ENCODE measurements around the gene B4GALT6. TPM values are rescaled to one million over a fixed set of nuclear protein-coding genes. Genes with fewer than 3 reads are reported as not detected.
"Not testable (repeated sequence)": the region's sequence is repeated elsewhere in the genome, so short reads cannot be mapped to it uniquely, and the experiment has no call there.

The B4GALT6 gene
- 2.4 TPM for polyA plus RNA-seq (2013, experiment 1 of 2; ENCODE audit: insufficient read length)
- polyA plus RNA-seq (2013, experiment 2 of 2; ENCODE audit: insufficient read length): 3.5 TPM

- peak; percentile 14 for DNase-seq
Observed at GRCh38 chr18:31684279-31685096, at the start of gene B4GALT6. Gene B4GALT6 (minus strand): TSS chr18:31684581. CDS start chr18:31684426, 155 bp downstream.

- DNase-seq: no peak
Observed at GRCh38 chr18:31731628-31732027, 47.2 kb upstream of the B4GALT6 start.

GRCh38 chr18:31729196-31729595 lies 44.8 kb upstream of the B4GALT6 start:
- not testable (repeated sequence) for DNase-seq

GRCh38 chr18:31723990-31724711 lies 39.8 kb upstream of the B4GALT6 start:
- no peak for DNase-seq

- DNase-seq: no peak
Observed at GRCh38 chr18:31723639-31723989, 39.2 kb upstream of the B4GALT6 start.

GRCh38 chr18:31722369-31722957 lies 38.1 kb upstream of the B4GALT6 start:
- peak; percentile 70 for DNase-seq

- DNase-seq: no peak
Observed at GRCh38 chr18:31721601-31722000, 37.2 kb upstream of the B4GALT6 start.

- DNase-seq: no peak
Observed at GRCh38 chr18:31720867-31721266, 36.5 kb upstream of the B4GALT6 start.

GRCh38 chr18:31719363-31720006 lies 35.1 kb upstream of the B4GALT6 start:
- no peak for DNase-seq

- no peak for DNase-seq
Observed at GRCh38 chr18:31718386-31718785, 34.0 kb upstream of the B4GALT6 start.

GRCh38 chr18:31716362-31716761 lies 32.0 kb upstream of the B4GALT6 start:
- no peak for DNase-seq

- DNase-seq: no peak
Observed at GRCh38 chr18:31711365-31712172, 27.2 kb upstream of the B4GALT6 start.

GRCh38 chr18:31710826-31711225 lies 26.4 kb upstream of the B4GALT6 start:
- DNase-seq: no peak

- DNase-seq: no peak
Observed at GRCh38 chr18:31707815-31708214, 23.4 kb upstream of the B4GALT6 start.

- no peak for DNase-seq
Observed at GRCh38 chr18:31702449-31702848, 18.1 kb upstream of the B4GALT6 start.

- no peak for DNase-seq
Observed at GRCh38 chr18:31701744-31702143, 17.4 kb upstream of the B4GALT6 start.

GRCh38 chr18:31700990-31701389 lies 16.6 kb upstream of the B4GALT6 start:
- no peak for DNase-seq

GRCh38 chr18:31697351-31698298 lies 13.2 kb upstream of the B4GALT6 start:
- no peak for DNase-seq

GRCh38 chr18:31695989-31696388 lies 11.6 kb upstream of the B4GALT6 start:
- no peak for DNase-seq

- no peak for DNase-seq
Observed at GRCh38 chr18:31694297-31694696, 9.9 kb upstream of the B4GALT6 start.

GRCh38 chr18:31688606-31689005 lies 4.2 kb upstream of the B4GALT6 start:
- DNase-seq: no peak
